H1 (cell line): ENCODE data around the gene NR2F2. TPM values are rescaled to one million over a fixed set of nuclear protein-coding genes. Genes with fewer than 3 reads are reported as not detected.

ENCODE experiments used
- CTCF ChIA-PET: fragments of 300-600 bp; sonication (Branson Sonifier 250); formaldehyde crosslinking; loops from one replicate; lab custom pipeline; 2021; ENCODE audit not compliant: partially characterized antibody; lab: Charles Lee
- POLR2A ChIA-PET: fragments of 300-600 bp; sonication (Branson Sonifier 250); formaldehyde crosslinking; loops from one replicate; lab custom pipeline; 2021; ENCODE audit warnings: inconsistent platforms; ENCODE audit not compliant: partially characterized antibody; lab: Charles Lee
- DNase-seq, 2 experiments: peaks; one replicate each; pipeline versions ENCODE4 v3.0.0 to v3.0.0-alpha.2; 2010 to 2022; ENCODE audit warnings: low spot score in 2 of 2, low read depth in 1 of 2, mixed read lengths in 1 of 2
- FAIRE-seq: peaks from 2 replicates; lab custom pipeline; 2011; peaks lifted over from hg19 to GRCh38; lab: Jason Lieb, UNC
- H2AFZ ChIP-seq: 2 replicates; pipeline ENCODE4 v1.8.1; 2012; ENCODE audit warnings: low read length, inconsistent platforms
- H2AK5ac ChIP-seq: 2 replicates; pipeline ENCODE4 v1.6.1; 2013; ENCODE audit warnings: low read depth, low read length
- H2BK120ac ChIP-seq: replicated peaks from 2 replicates; pipeline ENCODE3; 2013; ENCODE audit warnings: low read depth, low read length, inconsistent platforms
- H2BK12ac ChIP-seq: 2 replicates; pipeline ENCODE4 v1.6.1; 2013; ENCODE audit warnings: low read depth, low read length
- H2BK15ac ChIP-seq: 2 replicates; pipeline ENCODE4 v1.6.1; 2013; ENCODE audit warnings: low read length
- H2BK20ac ChIP-seq: 2 replicates; pipeline ENCODE4 v1.6.1; 2013; ENCODE audit warnings: low read length
- H2BK5ac ChIP-seq: 2 replicates; pipeline ENCODE4 v1.6.1; 2013; ENCODE audit warnings: low read depth, low read length
- H3K14ac ChIP-seq: 2 replicates; pipeline ENCODE4 v1.6.1; 2013; ENCODE audit warnings: inconsistent platforms; ENCODE audit not compliant: insufficient read length
- H3K18ac ChIP-seq: 2 replicates; pipeline ENCODE4 v1.6.1; 2013; ENCODE audit warnings: low read length; ENCODE audit errors: extremely low read depth
- H3K23ac ChIP-seq: 2 replicates; pipeline ENCODE4 v1.6.1; 2013; ENCODE audit warnings: inconsistent platforms; ENCODE audit not compliant: insufficient read length
- H3K23me2 ChIP-seq: 2 replicates; pipeline ENCODE4 v1.6.1; 2013; ENCODE audit warnings: low read depth, low read length
- H3K27ac ChIP-seq: 2 replicates; pipeline ENCODE4 v1.6.1; 2011; ENCODE audit warnings: low read depth, low read length, inconsistent platforms
- H3K27me3 ChIP-seq, 4 experiments: replicated peaks in 1 of 4; 1 replicate in 1 of 4; 2 replicates in 3 of 4; pipeline versions ENCODE4 v1.6.1 to v1.8.1; 2011 to 2013; ENCODE audit warnings: low read length in 3 of 4, mild to moderate bottlenecking in 3 of 4, inconsistent platforms in 2 of 4, mixed read lengths in 2 of 4, moderate library complexity in 1 of 4; ENCODE audit not compliant: control insufficient read depth in 3 of 4, insufficient read depth in 3 of 4; ENCODE audit errors: extremely low read depth in 1 of 4
- H3K36me3 ChIP-seq, 4 experiments: 2 replicates each; pipeline versions ENCODE4 v1.6.1 to v1.8.1; 2011 to 2013; ENCODE audit warnings: mild to moderate bottlenecking in 4 of 4, low read length in 3 of 4, moderate library complexity in 2 of 4, control low read depth in 1 of 4, inconsistent platforms in 1 of 4; ENCODE audit not compliant: insufficient read depth in 4 of 4, control insufficient read depth in 2 of 4
- H3K4ac ChIP-seq: replicated peaks from 2 replicates; pipeline ENCODE3; 2013; ENCODE audit warnings: low read length, low read depth, mixed read lengths, inconsistent platforms; ENCODE audit not compliant: insufficient read length
- H3K4me1 ChIP-seq, 4 experiments: replicated peaks in 1 of 4; 1 replicate in 1 of 4; 2 replicates in 3 of 4; pipeline versions ENCODE4 v1.6.1 to v1.8.1; 2011 to 2013; ENCODE audit warnings: low read length in 3 of 4, inconsistent platforms in 2 of 4, mixed read lengths in 1 of 4; ENCODE audit not compliant: insufficient read depth in 4 of 4, control insufficient read depth in 3 of 4
- H3K4me2 ChIP-seq, 2 experiments: 2 replicates each; pipeline versions ENCODE4 v1.6.1 to v1.8.1; 2011 to 2013; ENCODE audit warnings: low read depth in 2 of 2, low read length in 2 of 2, control low read depth in 1 of 2, inconsistent platforms in 1 of 2, mild to moderate bottlenecking in 1 of 2; ENCODE audit not compliant: insufficient read depth in 1 of 2
- H3K4me3 ChIP-seq, 4 experiments: fragments of 200-600, 300-600 bp in 1 of 4; sonication (generic), shearing (Covaris generic), sonication (Bioruptor Twin) in 1 of 4; 2 replicates each; pipeline versions ENCODE4 v1.5.1 to v1.8.1; 2011 to 2016; ENCODE audit warnings: low read length in 4 of 4, low read depth in 3 of 4, control low read depth in 2 of 4, inconsistent platforms in 2 of 4, mild to moderate bottlenecking in 2 of 4, mixed read lengths in 1 of 4, moderate library complexity in 1 of 4; ENCODE audit not compliant: insufficient read depth in 2 of 4; ENCODE audit errors: extremely low read depth in 1 of 4
- H3K56ac ChIP-seq: replicated peaks from 2 replicates; pipeline ENCODE3; 2013; ENCODE audit warnings: low read depth, mild to moderate bottlenecking, mixed read lengths, low read length, inconsistent platforms; ENCODE audit not compliant: insufficient read length
- H3K79me1 ChIP-seq: 2 replicates; pipeline ENCODE4 v1.6.1; 2013; ENCODE audit warnings: low read depth, low read length, control low read depth
- H3K79me2 ChIP-seq, 2 experiments: 2 replicates each; pipeline versions ENCODE4 v1.6.1 to v1.8.1; 2012 to 2013; ENCODE audit warnings: low read length in 2 of 2, mild to moderate bottlenecking in 2 of 2, inconsistent platforms in 1 of 2; ENCODE audit not compliant: insufficient read depth in 2 of 2, control insufficient read depth in 1 of 2
- H3K9ac ChIP-seq, 4 experiments: replicated peaks in 1 of 4; 1 replicate in 1 of 4; 2 replicates in 3 of 4; pipeline versions ENCODE4 v1.6.1 to v1.8.1; 2011 to 2013; ENCODE audit warnings: low read depth in 3 of 4, low read length in 3 of 4, control low read depth in 2 of 4, mild to moderate bottlenecking in 2 of 4, moderate library complexity in 2 of 4, inconsistent platforms in 1 of 4; ENCODE audit errors: extremely low read depth in 1 of 4
- H3K9me3 ChIP-seq, 2 experiments: 2 replicates each; pipeline versions ENCODE4 v1.6.1 to v1.8.1; 2012 to 2013; ENCODE audit warnings: mild to moderate bottlenecking in 2 of 2, moderate library complexity in 2 of 2, control low read depth in 1 of 2, inconsistent platforms in 1 of 2, low read depth in 1 of 2, low read length in 1 of 2, mixed read lengths in 1 of 2; ENCODE audit not compliant: insufficient read depth in 2 of 2
- H4K20me1 ChIP-seq, 2 experiments: replicated peaks in 1 of 2; 2 replicates each; pipeline versions ENCODE3 to v1.8.1; 2011 to 2013; ENCODE audit warnings: inconsistent platforms in 2 of 2, low read length in 2 of 2, mild to moderate bottlenecking in 1 of 2; ENCODE audit not compliant: insufficient read depth in 2 of 2, control insufficient read depth in 1 of 2
- H4K5ac ChIP-seq: 2 replicates; pipeline ENCODE4 v1.6.1; 2013; ENCODE audit warnings: low read length, low read depth, mixed read lengths, inconsistent platforms; ENCODE audit not compliant: insufficient read length
- H4K8ac ChIP-seq: 2 replicates; pipeline ENCODE4 v1.8.0; 2013; ENCODE audit warnings: mild to moderate bottlenecking, moderate library complexity, low read length, inconsistent platforms; ENCODE audit not compliant: insufficient read depth; ENCODE audit errors: extremely low read depth
- H4K91ac ChIP-seq: replicated peaks from 2 replicates; pipeline ENCODE3; 2013; ENCODE audit warnings: low read length, mixed read lengths, inconsistent platforms; ENCODE audit not compliant: insufficient read length
- ATF3 ChIP-seq: IDR thresholded peaks from 2 replicates; pipeline ENCODE4 v1.6.1; 2011; ENCODE audit warnings: low read depth, mild to moderate bottlenecking, low read length; ENCODE audit not compliant: insufficient read depth
- BACH1 ChIP-seq: IDR thresholded peaks from 2 replicates; pipeline ENCODE4 v1.6.1; 2012; ENCODE audit warnings: low read length, improper control_type of control experiment
- CBX5 ChIP-seq: fragments of 300-800, 300-1000 bp; sonication (generic); IDR thresholded peaks from 2 replicates; pipeline ENCODE4 v1.7.1; 2016; ENCODE audit warnings: antibody characterized with exemption, low read length, low read depth
- CEBPB ChIP-seq: IDR thresholded peaks from 2 replicates; pipeline ENCODE4 v1.6.1; 2012; ENCODE audit warnings: low read depth, low read length
- PHF8 ChIP-seq: fragments of 200-600 bp; sonication (generic); conservative IDR thresholded peaks from 2 replicates; pipeline ENCODE4 v1.7.1; 2012; ENCODE audit warnings: low read depth, mild to moderate bottlenecking, inconsistent platforms, low read length, moderate library complexity
- POLR2AphosphoS5 ChIP-seq: IDR thresholded peaks from 2 replicates; pipeline ENCODE4 v1.6.1; 2011; ENCODE audit warnings: low read depth, low read length
- POU5F1 ChIP-seq: IDR thresholded peaks from 2 replicates; pipeline ENCODE4 v1.6.1; 2011; ENCODE audit warnings: low read depth, mild to moderate bottlenecking, low read length, moderate library complexity
- RFX5 ChIP-seq: IDR thresholded peaks from 2 replicates; pipeline ENCODE4 v1.6.1; 2011; ENCODE audit warnings: low read depth, low read length, improper control_type of control experiment, borderline replicate concordance
- RXRA ChIP-seq: IDR thresholded peaks from 2 replicates; pipeline ENCODE4 v1.6.1; 2011; ENCODE audit warnings: low read depth, mild to moderate bottlenecking, low read length, moderate library complexity; ENCODE audit not compliant: insufficient read depth
- SIN3A ChIP-seq, 2 experiments: IDR thresholded peaks in 1 of 2; conservative IDR thresholded peaks in 1 of 2; 2 replicates each; pipeline ENCODE4 v1.6.1; 2011 to 2012; ENCODE audit warnings: low read length in 2 of 2, improper control_type of control experiment in 1 of 2, low read depth in 1 of 2, mild to moderate bottlenecking in 1 of 2
- polyA plus RNA-seq, 7 experiments: library from polyadenylated mRNA; depleted of rRNA in 3 of 7; stranded (reverse) in 5 of 7; unstranded in 2 of 7; fragments of >200 nt in 5 of 7; fragments of 200-250 nt in 2 of 7; gene quantifications; 1 replicate in 5 of 7; 2 replicates in 1 of 7; 4 replicates in 1 of 7; pipeline versions ENCODE4 v1.2.1 to v1.2.3, GENCODE V29; 2011 to 2013; ENCODE audit warnings: missing spikeins in 2 of 7, mixed read lengths in 2 of 7
- total RNA-seq: library from RNA; stranded (reverse); fragmentation: NEBNext Ultra II Directional; extraction: Animal tissue kit (Norgen Biotek cat#: 25700); gene quantifications from 2 replicates; pipeline ENCODE4 v1.2.1, GENCODE V29; 2021

The NR2F2 gene
- total and polyA plus RNA-seq, 2 of the 8 experiments (the other 6 are each of a cell fraction or from before 2014, with no cell fraction given), result 0.03 TPM; not detected in 1

- H3K18ac ChIP-seq, result no peak overlapping the region
- H4K5ac ChIP-seq, result no peak overlapping the region
- no peak overlapping the region for H2BK12ac ChIP-seq
- CTCF ChIA-PET, result interaction anchor here (0.6 kb wide), 1 partner anchor 1981 kb away, joined by 4 read pairs; no protein-coding TSS in a partner anchor
- TF ChIP-seq CBX5 (no peak), POLR2AphosphoS5 (no peak), CEBPB (no peak), ATF3 (no peak), SIN3A (conservative IDR thresholded peaks at IDR 0.05 in 1 of 2, IDR thresholded peaks at IDR 0.05 in 1 of 2; ENCODE audit: low read depth in 1 of 2, low read length in 2 of 2) (no peak), POU5F1 (no peak), RXRA (no peak), PHF8 (no peak), RFX5 (no peak), BACH1 (no peak)
- H3K4ac ChIP-seq, result no peak overlapping the region
- no peak overlapping the region for H2AFZ ChIP-seq
- H3K4me3 ChIP-seq, result no peak overlapping the region
- no peak overlapping the region for H3K23ac ChIP-seq
- H2BK15ac ChIP-seq, result no peak overlapping the region
- H3K4me2 ChIP-seq, result no peak overlapping the region
- DNase-seq, result no peak
- no peak overlapping the region for H3K9ac ChIP-seq
- H3K27me3 ChIP-seq, result peaks cover 2 to 16% (median 8%) of the 10 kb centered on the region in 4 experiments; a peak in 5 of 7 replicates
- no peak overlapping the region for H2AK5ac ChIP-seq
- H2BK120ac ChIP-seq, result no peak overlapping the region
- no peak for FAIRE-seq
- no peaks in the 10 kb centered on the region for H3K36me3 ChIP-seq
- no peak overlapping the region for H3K56ac ChIP-seq
- H2BK5ac ChIP-seq, result no peak overlapping the region
- no peaks in the 10 kb centered on the region for H4K20me1 ChIP-seq
- H3K4me1 ChIP-seq, result no peaks in the 10 kb centered on the region; a peak in 1 of 7 replicates
- H3K14ac ChIP-seq, result no peak overlapping the region
- POLR2A ChIA-PET, result no interaction called here
- no peaks in the 10 kb centered on the region for H3K79me2 ChIP-seq
- no peak overlapping the region for H3K27ac ChIP-seq
- no peak overlapping the region for H2BK20ac ChIP-seq
- no peaks in the 10 kb centered on the region for H3K79me1 ChIP-seq
- no peak overlapping the region for H4K91ac ChIP-seq
- no peak overlapping the region for H4K8ac ChIP-seq
- H3K23me2 ChIP-seq, result no peaks in the 10 kb centered on the region; the same call in 1 of the 2 replicates
- no peaks in the 10 kb centered on the region for H3K9me3 ChIP-seq
These were observed 16.0 kb upstream of the NR2F2 start for GRCh38 chr15:96314518-96314917.
